ENCODE measurements around the gene PIP5KL1.
A peak's percentile ranks its signal among the peaks of the same experiment; 100 is the strongest.

Gene PIP5KL1

DNA sequence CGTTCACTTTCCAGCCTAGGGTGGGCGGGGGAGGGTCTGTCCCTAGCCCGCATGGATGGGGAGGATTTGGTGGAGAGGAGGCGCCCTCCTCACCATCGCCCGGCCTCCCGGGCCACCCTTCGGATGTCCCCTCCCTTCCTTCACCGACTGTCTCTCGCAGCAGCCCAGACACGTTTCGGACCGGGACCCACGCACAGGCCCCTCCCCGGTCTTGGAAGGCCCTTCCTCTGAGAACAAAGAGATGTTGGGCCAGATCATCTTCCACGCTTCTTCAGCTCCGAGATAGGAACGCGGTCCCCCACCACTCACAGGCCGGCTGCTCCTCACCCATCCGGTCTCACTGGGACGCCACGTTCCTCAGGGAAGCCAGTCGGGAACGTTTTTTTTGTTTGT lies 7.7 kb upstream of the PIP5KL1 start:
- H3K4me2 ChIP-seq (ENCODE audit: low read length): peak overlapping the region; percentile 77
- H3K4me1 ChIP-seq (ENCODE audit: insufficient read depth, low read length, severe bottlenecking): peaks cover 27% of the 10 kb centered on the region
- H3K27ac ChIP-seq (ENCODE audit: low read depth, low read length, poor library complexity, severe bottlenecking): peak overlapping the region; percentile 69
- H3K36me3 ChIP-seq (ENCODE audit: insufficient read depth, low read length): peaks cover 59% of the 10 kb centered on the region
- TF ChIP-seq, protein P1, sequence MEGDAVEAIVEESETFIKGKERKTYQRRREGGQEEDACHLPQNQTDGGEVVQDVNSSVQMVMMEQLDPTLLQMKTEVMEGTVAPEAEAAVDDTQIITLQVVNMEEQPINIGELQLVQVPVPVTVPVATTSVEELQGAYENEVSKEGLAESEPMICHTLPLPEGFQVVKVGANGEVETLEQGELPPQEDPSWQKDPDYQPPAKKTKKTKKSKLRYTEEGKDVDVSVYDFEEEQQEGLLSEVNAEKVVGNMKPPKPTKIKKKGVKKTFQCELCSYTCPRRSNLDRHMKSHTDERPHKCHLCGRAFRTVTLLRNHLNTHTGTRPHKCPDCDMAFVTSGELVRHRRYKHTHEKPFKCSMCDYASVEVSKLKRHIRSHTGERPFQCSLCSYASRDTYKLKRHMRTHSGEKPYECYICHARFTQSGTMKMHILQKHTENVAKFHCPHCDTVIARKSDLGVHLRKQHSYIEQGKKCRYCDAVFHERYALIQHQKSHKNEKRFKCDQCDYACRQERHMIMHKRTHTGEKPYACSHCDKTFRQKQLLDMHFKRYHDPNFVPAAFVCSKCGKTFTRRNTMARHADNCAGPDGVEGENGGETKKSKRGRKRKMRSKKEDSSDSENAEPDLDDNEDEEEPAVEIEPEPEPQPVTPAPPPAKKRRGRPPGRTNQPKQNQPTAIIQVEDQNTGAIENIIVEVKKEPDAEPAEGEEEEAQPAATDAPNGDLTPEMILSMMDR (IDR thresholded peaks at IDR 0.05; ENCODE audit: low read length): no peak
- no peak for TF ChIP-seq EZH2 (IDR thresholded peaks at IDR 0.05; ENCODE audit: borderline replicate concordance, low read length)
- no peaks in the 10 kb centered on the region for H3K9me2 ChIP-seq (ENCODE audit: low read depth, low read length)
- H3K9me3 ChIP-seq (ENCODE audit: low read length): no peaks in the 10 kb centered on the region
- H3F3A ChIP-seq (ENCODE audit: insufficient read depth, low read length): no peaks in the 10 kb centered on the region
- H3K9ac ChIP-seq (ENCODE audit: low read length): peak overlapping the region; percentile 65
- no peaks in the 10 kb centered on the region for H3K79me2 ChIP-seq (ENCODE audit: insufficient read depth, low read length)
- no peaks in the 10 kb centered on the region for H4K20me1 ChIP-seq (ENCODE audit: insufficient read depth, low read length)
- H3K27me3 ChIP-seq (ENCODE audit: insufficient read depth, low read length): no peaks in the 10 kb centered on the region
- H3K4me3 ChIP-seq (ENCODE audit: low read depth, low read length, poor library complexity, severe bottlenecking): peak overlapping the region; percentile 75
- H2AFZ ChIP-seq (ENCODE audit: low read length): no peak overlapping the region

GRCh38 chr9:127937388-127938297 lies 7.1 kb upstream of the PIP5KL1 start, which contains the start of gene DPM2:
TSS of gene DPM2 (minus strand) at chr9:127937854. CDS start at chr9:127937820, 34 bp downstream.
- Histone ChIP-seq H3K4me2 (ENCODE audit: low read length) (peak within 1 kb of the TSS; percentile 77), H2AFZ (ENCODE audit: low read length) (no peak within 1 kb of the TSS), H4K20me1 (ENCODE audit: insufficient read depth, low read length) (no peaks in the 10 kb centered on the region), H3K79me2 (ENCODE audit: insufficient read depth, low read length) (no peaks in the 10 kb centered on the region), H3K9me2 (ENCODE audit: low read depth, low read length) (no peaks in the 10 kb centered on the region), H3K9ac (ENCODE audit: low read length) (peak within 1 kb of the TSS; percentile 78), H3K27ac (ENCODE audit: low read depth, low read length, poor library complexity, severe bottlenecking) (peak within 1 kb of the TSS; percentile 69), H3K4me1 (ENCODE audit: insufficient read depth, low read length, severe bottlenecking) (peaks cover 27% of the 10 kb centered on the region), H3F3A (ENCODE audit: insufficient read depth, low read length) (no peaks in the 10 kb centered on the region), H3K36me3 (ENCODE audit: insufficient read depth, low read length) (peaks cover 53% of the 10 kb centered on the region), H3K27me3 (ENCODE audit: insufficient read depth, low read length) (no peaks in the 10 kb centered on the region), H3K9me3 (ENCODE audit: low read length) (no peaks in the 10 kb centered on the region), H3K4me3 (ENCODE audit: low read depth, low read length, poor library complexity, severe bottlenecking) (peak within 1 kb of the TSS; percentile 75)
- TF ChIP-seq EZH2 (IDR thresholded peaks at IDR 0.05; ENCODE audit: borderline replicate concordance, low read length): no peak
- TF ChIP-seq, protein P1 (IDR thresholded peaks at IDR 0.05; ENCODE audit: low read length): no peak

GRCh38 chr9:127937056-127937387 lies 6.4 kb upstream of the PIP5KL1 start:
- peak overlapping the region; percentile 75 for H3K4me3 ChIP-seq (ENCODE audit: low read depth, low read length, poor library complexity, severe bottlenecking)
- peak overlapping the region; percentile 78 for H3K9ac ChIP-seq (ENCODE audit: low read length)
- peak overlapping the region; percentile 77 for H3K4me2 ChIP-seq (ENCODE audit: low read length)
- no peaks in the 10 kb centered on the region for H3K79me2 ChIP-seq (ENCODE audit: insufficient read depth, low read length)
- H3K27ac ChIP-seq (ENCODE audit: low read depth, low read length, poor library complexity, severe bottlenecking): no peak overlapping the region
- TF ChIP-seq EZH2 (IDR thresholded peaks at IDR 0.05; ENCODE audit: borderline replicate concordance, low read length): no peak
- TF ChIP-seq, protein P1 (IDR thresholded peaks at IDR 0.05; ENCODE audit: low read length): no peak
- no peaks in the 10 kb centered on the region for H3F3A ChIP-seq (ENCODE audit: insufficient read depth, low read length)
- H2AFZ ChIP-seq (ENCODE audit: low read length): no peak overlapping the region
- no peaks in the 10 kb centered on the region for H4K20me1 ChIP-seq (ENCODE audit: insufficient read depth, low read length)
- H3K36me3 ChIP-seq (ENCODE audit: insufficient read depth, low read length): peaks cover 47% of the 10 kb centered on the region
- H3K27me3 ChIP-seq (ENCODE audit: insufficient read depth, low read length): no peaks in the 10 kb centered on the region
- no peaks in the 10 kb centered on the region for H3K9me3 ChIP-seq (ENCODE audit: low read length)
- H3K4me1 ChIP-seq (ENCODE audit: insufficient read depth, low read length, severe bottlenecking): peaks cover 27% of the 10 kb centered on the region
- H3K9me2 ChIP-seq (ENCODE audit: low read depth, low read length): no peaks in the 10 kb centered on the region
